HG03457 (cell line): ENCODE results near the gene CCL22.
A peak's percentile ranks its signal among the peaks of the same experiment; 100 is the strongest.

Experiments
- ATAC-seq: cut with Tn5 transposase; IDR thresholded peaks from one replicate; pipeline ENCODE4 v1.9.1; 2021; ENCODE audit warnings: moderate number of reproducible peaks; ENCODE audit not compliant: unreplicated experiment

The CCL22 gene

GRCh38 chr16:57345666-57346204 is 12.8 kb upstream of the CCL22 start:
- no peak for ATAC-seq

- ATAC-seq, result no peak
Measured at GRCh38 chr16:57347858-57348257, 10.7 kb upstream of the CCL22 start.

- ATAC-seq, result no peak
Measured at GRCh38 chr16:57348327-57348726, 10.3 kb upstream of the CCL22 start.

- ATAC-seq, result peak; percentile 53
Measured at GRCh38 chr16:57349212-57350031, 9.2 kb upstream of the CCL22 start.

GRCh38 chr16:57352636-57353047 is 5.9 kb upstream of the CCL22 start:
- ATAC-seq, result no peak

GRCh38 chr16:57354311-57354710 is 4.3 kb upstream of the CCL22 start:
- no peak for ATAC-seq

GRCh38 chr16:57355898-57356414 is 2.6 kb upstream of the CCL22 start:
- ATAC-seq, result no peak

- ATAC-seq, result no peak
Measured at GRCh38 chr16:57356547-57356946, 2.0 kb upstream of the CCL22 start.

- ATAC-seq, result no peak
Measured at GRCh38 chr16:57357330-57358085, 1.1 kb upstream of the CCL22 start.

GRCh38 chr16:57358086-57358420 is 530 bp upstream of the CCL22 start:
- no peak for ATAC-seq

- no peak for ATAC-seq
Measured at GRCh38 chr16:57360321-57360935, 1.8 kb downstream of the CCL22 start.

- no peak for ATAC-seq
Measured at GRCh38 chr16:57361404-57361803, 2.8 kb downstream of the CCL22 start.

GRCh38 chr16:57364143-57364542 is 5.6 kb downstream of the CCL22 start:
- no peak for ATAC-seq

- no peak for ATAC-seq
Measured at GRCh38 chr16:57366544-57367040, 8.0 kb downstream of the CCL22 start.

GRCh38 chr16:57367116-57367752 is 8.7 kb downstream of the CCL22 start:
- no peak for ATAC-seq

GRCh38 chr16:57371494-57372371 is 13.2 kb downstream of the CCL22 start:
- no peak for ATAC-seq

- ATAC-seq, result no peak
Measured at GRCh38 chr16:57372372-57373116, 14.0 kb downstream of the CCL22 start, which contains the start of gene CX3CL1. CX3CL1 (plus strand) TSS chr16:57372490; CDS start chr16:57372569, 79 bp downstream.

- ATAC-seq, result no peak
Measured at GRCh38 chr16:57373117-57373947, 14.7 kb downstream of the CCL22 start.
